Esophagus (tissue), 2 donors: ENCODE measurements around the gene GRB2. TPM values are rescaled to one million over a fixed set of nuclear protein-coding genes. Genes with fewer than 3 reads are reported as not detected.
"Not testable (repeated sequence)": the region's sequence is repeated elsewhere in the genome, so short reads cannot be mapped to it uniquely, and the experiment has no call there.

Experiments used
- H3K27ac ChIP-seq, 2 donors: one replicate each; pipeline ENCODE4 v1.5.1; 2013; ENCODE audit warnings: low read depth in 2 of 2, mild to moderate bottlenecking in 2 of 2, inconsistent platforms in 1 of 2, low read length in 1 of 2, moderate library complexity in 1 of 2
- H3K27me3 ChIP-seq, 2 donors: one replicate each; pipeline ENCODE4 v1.6.1; 2013; ENCODE audit warnings: low read length in 2 of 2, control low read depth in 1 of 2, mild to moderate bottlenecking in 1 of 2; ENCODE audit not compliant: insufficient read depth in 2 of 2, control insufficient read depth in 1 of 2
- H3K36me3 ChIP-seq, 2 donors: one replicate each; pipeline ENCODE4 v1.6.1; 2013; ENCODE audit warnings: low read length in 1 of 2; ENCODE audit not compliant: control insufficient read depth in 2 of 2, insufficient read depth in 2 of 2
- H3K4me1 ChIP-seq, 2 donors: one replicate each; pipeline ENCODE4 v1.6.1; 2013; ENCODE audit warnings: low read length in 1 of 2; ENCODE audit not compliant: control insufficient read depth in 2 of 2, insufficient read depth in 2 of 2
- H3K4me3 ChIP-seq, 2 donors: one replicate each; pipeline ENCODE4 v1.5.1; 2013; ENCODE audit warnings: low read length in 2 of 2, mild to moderate bottlenecking in 2 of 2, low read depth in 1 of 2, moderate library complexity in 1 of 2
- H3K9me3 ChIP-seq, 2 donors: one replicate each; pipeline ENCODE4 v1.6.1; 2013; ENCODE audit warnings: mild to moderate bottlenecking in 2 of 2, low read depth in 1 of 2, low read length in 1 of 2, moderate library complexity in 1 of 2; ENCODE audit not compliant: control insufficient read depth in 2 of 2, insufficient read depth in 1 of 2
- WGBS, 2 donors: extraction: QIAGEN DNeasy Blood & Tissue Kit; methylation state at CpG; one replicate each; pipeline ENCODE4 v1.1.7; 2013; 5-methylcytosine and 5-hydroxymethylcytosine counted together
- polyA plus RNA-seq, 2 donors: library from polyadenylated mRNA; stranded (reverse); fragments of 200-250 nt; gene quantifications; one replicate each; pipeline ENCODE4 v1.2.3, GENCODE V29; 2013
- donor health status: healthy with polysubstance abuse.
- donor health status: Bipolar disorder and iron deficiency.

GRB2 gene
- polyA plus RNA-seq, 2 donors, result 23.2 to 36.6 TPM

DNA sequence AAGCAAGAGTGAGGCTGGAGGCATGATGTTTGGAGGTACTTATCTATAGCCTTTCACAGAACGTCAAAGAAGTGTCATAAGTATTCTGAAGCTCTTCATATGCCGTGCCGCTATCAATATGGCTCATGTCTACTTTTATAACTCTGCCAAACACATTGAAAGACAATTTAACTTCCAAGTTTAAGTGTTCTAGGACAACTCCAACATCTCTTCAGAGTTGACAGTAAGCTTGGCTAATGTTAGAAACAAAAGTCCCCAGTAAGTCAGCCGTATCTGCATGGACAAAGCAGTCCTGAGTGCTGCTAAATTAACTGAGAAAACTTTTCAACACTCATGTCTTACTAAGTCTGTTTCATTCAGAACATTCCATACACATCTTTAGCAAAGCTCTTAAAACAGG, 32.2 kb downstream of the GRB2 start:
- WGBS, 2 donors, result 70 to 76% methylated on average over 4 of the region's 4 CpGs
- H3K4me1 ChIP-seq, result no peaks in the 10 kb centered on the region
- H3K36me3 ChIP-seq, result peaks cover 0 to 4% of the 10 kb centered on the region in 2 donors

DNA sequence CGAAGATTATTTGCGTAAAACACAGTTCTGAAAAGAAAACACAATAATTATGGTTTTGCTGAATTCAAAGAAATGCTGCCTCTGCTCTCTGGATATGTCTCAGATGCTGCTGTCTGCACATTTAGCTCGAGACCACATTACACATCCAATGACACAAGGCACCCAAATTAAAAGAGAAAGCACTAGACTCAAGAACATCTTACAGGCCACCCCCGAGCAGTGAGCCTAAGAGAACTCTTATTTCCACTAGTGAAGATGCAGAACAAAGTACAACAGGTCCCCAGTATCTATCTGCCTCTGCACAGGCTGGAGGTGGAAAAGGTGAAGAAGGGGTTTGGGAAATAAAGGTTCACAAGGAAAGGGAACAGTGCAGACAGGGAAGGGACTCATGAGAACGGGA, 33.5 kb downstream of the GRB2 start:
- H3K4me1 ChIP-seq, result no peaks in the 10 kb centered on the region
- 83 to 85% methylated on average over 5 of the region's 5 CpGs for WGBS, 2 donors

More for the DNA sequence above, 32.2 kb downstream of the GRB2 start:
- Histone ChIP-seq H3K27ac (no peak overlapping the region), H3K4me3 (no peak overlapping the region), H3K27me3 (no peaks in the 10 kb centered on the region), H3K9me3 (no peaks in the 10 kb centered on the region)

DNA sequence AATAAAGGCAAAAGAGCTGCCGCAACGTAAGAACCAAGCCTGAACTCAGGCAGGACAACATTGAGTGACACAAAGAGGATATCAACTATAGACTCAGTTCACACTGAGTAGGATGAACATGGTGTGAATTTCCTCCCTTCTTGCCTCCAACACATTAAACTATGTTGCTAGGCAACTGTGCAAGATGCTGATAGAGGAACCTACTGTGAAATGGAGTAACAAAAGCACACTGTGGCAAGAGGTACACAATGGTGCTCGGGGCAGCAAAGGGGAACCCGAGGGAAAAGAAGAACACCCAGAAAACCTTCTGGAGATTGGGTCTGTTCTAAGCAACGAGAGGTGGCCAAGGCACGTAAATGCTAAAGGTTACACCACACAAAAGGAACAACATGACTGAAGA, 34.1 kb downstream of the GRB2 start:
- H3K4me3 ChIP-seq, result no peak overlapping the region
- peaks cover 0 to 3% of the 10 kb centered on the region in 2 donors for H3K4me1 ChIP-seq
- no peaks in the 10 kb centered on the region for H3K9me3 ChIP-seq
- no peak overlapping the region for H3K27ac ChIP-seq
- H3K27me3 ChIP-seq, result no peaks in the 10 kb centered on the region
- no peaks in the 10 kb centered on the region for H3K36me3 ChIP-seq
- 81 to 84% methylated on average over 6 of the region's 6 CpGs for WGBS, 2 donors

More for the DNA sequence above, 33.5 kb downstream of the GRB2 start:
- no peaks in the 10 kb centered on the region for H3K27me3 ChIP-seq
- no peak overlapping the region for H3K4me3 ChIP-seq
- H3K36me3 ChIP-seq, result peaks cover 0 to 4% of the 10 kb centered on the region in 2 donors
- H3K27ac ChIP-seq, result no peak overlapping the region
- no peaks in the 10 kb centered on the region for H3K9me3 ChIP-seq

DNA sequence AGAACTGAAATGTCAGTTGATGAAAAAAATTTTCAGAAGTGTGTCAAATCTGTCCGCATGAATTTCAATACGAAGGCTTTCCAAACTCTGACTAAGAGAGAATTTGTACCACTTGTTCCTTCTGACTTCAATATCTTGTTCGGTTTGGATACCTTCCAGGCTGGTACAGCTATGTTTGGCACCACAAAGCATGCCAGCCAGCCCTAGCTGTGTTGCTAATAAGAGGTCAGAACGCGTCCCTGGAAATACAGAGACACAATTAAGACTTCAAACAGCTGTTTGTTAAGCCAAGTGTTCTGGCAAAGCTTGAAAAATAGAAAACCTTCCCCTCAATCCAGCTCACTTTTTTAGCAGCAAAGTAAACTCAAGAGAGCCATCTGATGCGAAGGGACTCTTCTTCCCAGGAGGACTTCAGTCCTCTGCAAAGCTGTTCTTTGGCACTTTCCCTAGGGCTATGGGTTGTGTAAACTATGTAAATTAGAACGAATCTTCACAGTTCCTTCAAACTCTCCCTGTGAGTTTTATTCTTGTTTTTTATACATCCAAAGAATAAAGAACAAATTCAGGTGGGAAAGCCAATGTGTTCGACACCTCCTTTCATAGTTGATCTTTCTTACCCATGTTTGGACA, 35.1 kb downstream of the GRB2 start:
- H3K4me3 ChIP-seq, result no peak overlapping the region
- H3K36me3 ChIP-seq, result no peaks in the 10 kb centered on the region
- WGBS, 2 donors, result 38 to 50% methylated on average over 8 of the region's 8 CpGs
- H3K27ac ChIP-seq, result no peak overlapping the region
- H3K4me1 ChIP-seq, result peaks cover 0 to 4% of the 10 kb centered on the region in 2 donors
- H3K27me3 ChIP-seq, result no peaks in the 10 kb centered on the region
- no peaks in the 10 kb centered on the region for H3K9me3 ChIP-seq

DNA sequence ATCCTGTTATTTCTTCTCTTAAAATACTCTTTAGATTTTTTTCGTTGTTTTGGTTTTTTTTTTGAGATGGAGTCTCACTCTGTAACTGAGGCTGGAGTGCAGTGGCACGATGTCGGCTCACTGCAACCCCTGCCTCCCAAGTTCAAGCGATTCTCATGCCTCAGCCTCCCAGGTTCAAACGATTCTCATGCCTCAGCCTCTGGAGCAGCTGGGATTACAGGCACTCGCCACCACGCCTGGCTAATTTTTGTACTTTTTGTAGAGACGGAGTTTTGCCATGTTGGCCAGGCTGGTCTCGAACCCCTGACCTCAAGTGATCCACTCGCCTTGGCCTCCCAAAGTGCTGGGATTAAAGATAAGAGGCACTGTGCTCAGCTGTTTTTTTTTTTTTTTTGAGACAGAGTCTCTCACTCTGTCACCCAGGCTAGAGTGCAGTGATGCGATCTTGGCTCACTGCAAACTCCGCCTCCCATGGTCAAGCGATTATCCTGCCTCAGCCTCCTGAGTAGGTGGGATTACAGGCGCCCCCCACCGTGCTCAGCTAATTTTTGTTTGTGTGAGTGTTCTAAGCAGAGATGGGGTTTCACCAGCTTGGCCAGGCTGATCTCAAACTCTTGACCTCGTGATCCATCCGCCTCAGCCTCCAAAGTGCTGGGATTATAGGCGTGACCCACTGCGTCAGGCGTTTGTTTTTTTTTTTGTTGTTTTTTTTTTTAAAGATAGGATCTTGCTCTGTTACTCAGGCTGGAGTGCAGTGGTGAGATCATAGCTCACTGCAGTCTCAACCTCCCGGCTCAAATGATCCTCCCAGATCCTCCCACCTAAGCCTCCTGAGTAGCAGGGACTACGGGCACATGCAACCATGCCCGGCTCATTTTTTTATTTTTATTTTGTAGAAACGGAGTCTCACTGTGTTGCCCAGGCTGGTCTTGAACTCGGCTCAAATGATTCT, 37.4 kb downstream of the GRB2 start:
- H3K36me3 ChIP-seq, H3K27ac ChIP-seq, H3K4me3 ChIP-seq, H3K27me3 ChIP-seq, H3K4me1 ChIP-seq, H3K9me3 ChIP-seq: not testable (repeated sequence)
- 83 to 86% methylated on average over 25 of the region's 25 CpGs for WGBS, 2 donors

DNA sequence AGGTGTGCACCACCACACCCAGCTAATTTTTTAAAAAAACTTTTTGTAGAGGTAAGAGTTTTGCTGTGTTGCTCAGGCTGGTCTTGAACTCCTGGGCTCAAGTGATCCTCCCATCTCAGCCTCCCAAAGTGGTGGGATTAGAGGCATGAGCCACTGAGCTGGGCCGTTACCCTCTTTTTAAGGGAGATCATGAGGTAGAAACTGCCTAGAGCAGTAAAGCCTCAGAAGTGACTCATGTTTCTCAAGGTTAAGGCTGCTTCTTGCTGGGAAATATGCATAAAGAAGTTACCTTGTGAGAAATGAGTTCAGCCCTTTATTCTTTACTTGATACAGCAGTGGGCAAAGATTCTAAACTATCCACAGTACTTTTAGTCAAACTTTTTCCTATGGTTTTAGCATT, 38.2 kb downstream of the GRB2 start:
- H3K36me3 ChIP-seq, result no peaks in the 10 kb centered on the region
- WGBS, 2 donors, result 43 to 68% methylated on average over 1 of the region's 1 CpG
- no peaks in the 10 kb centered on the region for H3K27me3 ChIP-seq
- no peak overlapping the region for H3K27ac ChIP-seq
- no peaks in the 10 kb centered on the region for H3K9me3 ChIP-seq
- no peak overlapping the region for H3K4me3 ChIP-seq
- H3K4me1 ChIP-seq, result peaks cover 0 to 4% of the 10 kb centered on the region in 2 donors

DNA sequence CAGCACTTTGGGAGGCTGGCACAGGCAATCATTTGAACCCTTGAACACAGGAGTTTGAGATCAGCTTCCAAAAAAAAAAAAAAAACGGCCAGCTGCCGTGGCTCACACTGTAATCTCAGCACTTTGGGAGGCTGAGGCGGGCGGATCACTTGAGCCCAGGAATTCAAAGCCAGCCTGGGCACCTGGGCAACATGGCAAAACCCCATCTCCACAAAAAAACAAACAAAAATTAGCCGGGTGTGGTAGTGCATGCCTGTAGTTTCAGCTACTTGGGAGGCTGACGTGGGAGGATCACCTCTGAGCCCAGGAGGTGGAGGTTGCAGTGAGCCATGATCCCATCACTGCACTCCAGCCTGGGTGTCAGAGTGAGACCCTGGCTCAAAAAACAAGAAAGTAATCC, 39.0 kb downstream of the GRB2 start:
- Histone ChIP-seq H3K27me3 (no peaks in the 10 kb centered on the region), H3K36me3 (no peaks in the 10 kb centered on the region), H3K4me1 (peaks cover 0 to 4% of the 10 kb centered on the region in 2 donors), H3K4me3 (no peak overlapping the region), H3K9me3 (no peaks in the 10 kb centered on the region), H3K27ac (no peak overlapping the region)
- WGBS, 2 donors, result 26 to 44% methylated on average over 6 of the region's 6 CpGs

DNA sequence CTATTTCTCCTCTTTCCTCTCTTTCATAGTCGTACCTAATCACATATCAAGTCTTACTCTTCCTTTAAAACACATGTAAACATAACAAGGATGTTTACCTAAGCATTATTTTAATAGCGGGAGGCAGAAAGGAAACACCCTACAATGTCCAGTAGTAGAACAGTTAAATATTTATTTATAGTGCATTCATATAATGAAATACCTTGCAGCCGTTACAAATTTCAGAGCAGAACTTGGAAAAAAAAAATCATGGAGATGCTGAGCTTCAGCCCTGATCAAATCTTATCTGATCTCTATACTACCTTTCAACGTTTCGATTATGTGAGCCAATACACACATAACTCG, 39.6 kb downstream of the GRB2 start:
- Histone ChIP-seq H3K36me3 (no peaks in the 10 kb centered on the region), H3K27me3 (no peaks in the 10 kb centered on the region), H3K4me3 (no peak overlapping the region), H3K9me3 (no peaks in the 10 kb centered on the region), H3K27ac (no peak overlapping the region), H3K4me1 (peaks cover 0 to 4% of the 10 kb centered on the region in 2 donors)
- WGBS, 2 donors, result 36 to 46% methylated on average over 6 of the region's 6 CpGs

DNA sequence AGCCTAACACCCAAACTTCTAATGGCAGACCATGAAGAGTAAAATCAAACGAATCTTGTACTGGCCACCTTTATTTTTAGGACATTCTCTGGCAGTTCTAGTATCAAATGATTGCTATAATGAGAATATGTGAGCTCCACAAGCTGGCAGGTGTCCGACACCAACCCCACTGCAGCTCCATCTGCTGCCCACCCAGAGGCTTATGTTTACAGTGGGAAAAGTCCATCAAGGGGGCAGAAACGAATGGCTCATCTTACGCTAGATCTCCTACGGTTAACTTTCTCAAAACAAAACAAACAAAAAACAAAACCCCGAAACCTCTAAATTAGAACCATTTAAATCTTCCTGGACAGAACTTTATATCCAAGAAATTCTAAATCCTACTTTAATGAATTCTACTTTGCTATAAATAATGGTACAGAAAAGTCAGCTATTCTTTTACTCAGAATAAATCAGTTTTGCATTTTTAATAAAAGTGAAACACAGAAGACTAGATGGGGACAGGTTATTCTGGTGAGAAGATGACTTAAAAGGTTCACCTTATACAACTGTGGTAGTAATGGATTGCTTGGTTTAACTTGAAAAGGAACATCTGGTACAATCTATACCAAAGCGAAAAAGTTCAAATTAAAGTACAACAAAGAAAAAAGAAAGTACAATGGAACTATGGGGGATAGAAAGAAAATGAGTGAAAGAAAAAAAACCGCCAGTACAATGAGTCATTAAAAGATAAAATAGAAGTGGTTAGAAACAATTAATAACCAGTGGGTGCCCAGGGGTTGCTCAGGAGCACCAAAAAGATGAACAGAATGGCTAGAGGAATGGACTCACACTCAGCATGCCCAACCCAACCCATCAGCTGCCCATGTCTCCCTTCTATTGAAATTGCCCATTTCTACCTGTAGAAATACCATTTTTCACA, 40.2 kb downstream of the GRB2 start:
- Histone ChIP-seq H3K4me1 (peaks cover 0 to 4% of the 10 kb centered on the region in 2 donors), H3K27ac (no peak overlapping the region), H3K36me3 (no peaks in the 10 kb centered on the region), H3K4me3 (no peak overlapping the region), H3K27me3 (no peaks in the 10 kb centered on the region), H3K9me3 (no peaks in the 10 kb centered on the region)
- 72 to 75% methylated on average over 8 of the region's 8 CpGs for WGBS, 2 donors
